OCI-LY7 (cell line): ENCODE results near the gene SNCA.

Experiments
- EZH2phosphoT487 ChIP-seq: fragments of 200-600 bp; sonication (generic); IDR thresholded peaks from 2 replicates; pipeline ENCODE4 v1.6.1; 2018; ENCODE audit warnings: low read depth, borderline replicate concordance, mild to moderate bottlenecking, mixed run types, antibody characterized with exemption, low read length, moderate library complexity, mixed read lengths
- TF ChIP-seq, protein P1 (sequence below): fragments of 200-600 bp; sonication (generic); conservative IDR thresholded peaks from 2 replicates; pipeline ENCODE4 v1.5.1; 2014; ENCODE audit warnings: mild to moderate bottlenecking, antibody characterized with exemption, low read length, moderate library complexity, mixed read lengths

DNA sequence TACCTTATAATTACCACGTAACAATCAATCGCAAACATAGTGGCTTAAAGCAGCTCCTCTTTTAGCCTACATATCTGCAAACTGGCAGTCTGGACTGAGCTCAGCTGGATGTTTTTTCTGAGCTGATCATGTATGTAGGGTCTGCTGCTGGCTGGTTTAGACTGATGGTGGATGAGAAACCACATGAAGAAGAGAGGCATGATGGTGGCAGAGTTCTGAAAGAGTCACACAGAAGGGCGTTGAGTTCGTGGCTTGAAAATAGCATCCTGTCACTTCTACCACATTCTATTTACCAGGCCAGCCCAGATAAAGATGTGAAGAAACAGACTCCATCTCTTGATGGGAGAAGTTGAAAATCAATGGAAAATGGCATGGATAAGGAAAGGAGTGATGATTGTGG, 151.3 kb downstream of the SNCA start:
- no peak for TF ChIP-seq EZH2phosphoT487
- TF ChIP-seq, protein P1, sequence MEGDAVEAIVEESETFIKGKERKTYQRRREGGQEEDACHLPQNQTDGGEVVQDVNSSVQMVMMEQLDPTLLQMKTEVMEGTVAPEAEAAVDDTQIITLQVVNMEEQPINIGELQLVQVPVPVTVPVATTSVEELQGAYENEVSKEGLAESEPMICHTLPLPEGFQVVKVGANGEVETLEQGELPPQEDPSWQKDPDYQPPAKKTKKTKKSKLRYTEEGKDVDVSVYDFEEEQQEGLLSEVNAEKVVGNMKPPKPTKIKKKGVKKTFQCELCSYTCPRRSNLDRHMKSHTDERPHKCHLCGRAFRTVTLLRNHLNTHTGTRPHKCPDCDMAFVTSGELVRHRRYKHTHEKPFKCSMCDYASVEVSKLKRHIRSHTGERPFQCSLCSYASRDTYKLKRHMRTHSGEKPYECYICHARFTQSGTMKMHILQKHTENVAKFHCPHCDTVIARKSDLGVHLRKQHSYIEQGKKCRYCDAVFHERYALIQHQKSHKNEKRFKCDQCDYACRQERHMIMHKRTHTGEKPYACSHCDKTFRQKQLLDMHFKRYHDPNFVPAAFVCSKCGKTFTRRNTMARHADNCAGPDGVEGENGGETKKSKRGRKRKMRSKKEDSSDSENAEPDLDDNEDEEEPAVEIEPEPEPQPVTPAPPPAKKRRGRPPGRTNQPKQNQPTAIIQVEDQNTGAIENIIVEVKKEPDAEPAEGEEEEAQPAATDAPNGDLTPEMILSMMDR, result no peak
